ENCODE results near the gene GATAD2A.

GRCh38 chr19:19491321-19492025, 86.0 kb downstream of the GATAD2A start:
- TF ChIP-seq CTCF (IDR thresholded peaks at IDR 0.05): no peak
- no peak for TF ChIP-seq POLR2A (IDR thresholded peaks at IDR 0.05)

Data from Peyer's patch (tissue), 4 donors.